Panc1 (cell line): ENCODE data around the gene TOP3A.

Experiments used
- CTCF ChIP-seq: fragments of 450-650 bp; IDR thresholded peaks from 2 replicates; pipeline ENCODE4 v1.5.1; 2017; ENCODE audit warnings: mild to moderate bottlenecking
- POLR2AphosphoS5 ChIP-seq: IDR thresholded peaks from 2 replicates; pipeline ENCODE4 v1.6.1; 2012; ENCODE audit warnings: mild to moderate bottlenecking, low read depth, low read length, moderate library complexity
- REST ChIP-seq, 2 experiments: IDR thresholded peaks; 2 replicates each; pipeline ENCODE4 v1.6.1; 2011 to 2012; ENCODE audit warnings: low read depth in 2 of 2, control low read depth in 1 of 2, low read length in 1 of 2, mild to moderate bottlenecking in 1 of 2, moderate library complexity in 1 of 2; ENCODE audit not compliant: insufficient read depth in 1 of 2
- SIN3A ChIP-seq: IDR thresholded peaks from 2 replicates; pipeline ENCODE4 v1.6.1; 2012; ENCODE audit warnings: low read depth, mild to moderate bottlenecking, low read length, moderate library complexity, borderline replicate concordance; ENCODE audit not compliant: insufficient read depth
- TCF7L2 ChIP-seq: IDR thresholded peaks from 2 replicates; pipeline ENCODE4 v1.6.1; 2011; ENCODE audit warnings: mild to moderate bottlenecking, low read depth, low read length, inconsistent platforms

- TF ChIP-seq CTCF (no peak), REST (IDR thresholded peaks at IDR 0.05; ENCODE audit: insufficient read depth in 1 of 2, low read depth in 2 of 2, low read length in 1 of 2) (no peak), POLR2AphosphoS5 (no peak), SIN3A (no peak), TCF7L2 (no peak)
Measured at GRCh38 chr17:18237461-18237860, 77.3 kb downstream of the TOP3A start.
